GM12801 (cell line): ENCODE data around the gene RASSF9.

Experiments used
- CTCF ChIP-seq: IDR thresholded peaks from one replicate; pipeline ENCODE4 v1.5.1; 2011; ENCODE audit warnings: control low read depth; ENCODE audit not compliant: insufficient read length; ENCODE audit errors: extremely low read depth

RASSF9 gene

DNA sequence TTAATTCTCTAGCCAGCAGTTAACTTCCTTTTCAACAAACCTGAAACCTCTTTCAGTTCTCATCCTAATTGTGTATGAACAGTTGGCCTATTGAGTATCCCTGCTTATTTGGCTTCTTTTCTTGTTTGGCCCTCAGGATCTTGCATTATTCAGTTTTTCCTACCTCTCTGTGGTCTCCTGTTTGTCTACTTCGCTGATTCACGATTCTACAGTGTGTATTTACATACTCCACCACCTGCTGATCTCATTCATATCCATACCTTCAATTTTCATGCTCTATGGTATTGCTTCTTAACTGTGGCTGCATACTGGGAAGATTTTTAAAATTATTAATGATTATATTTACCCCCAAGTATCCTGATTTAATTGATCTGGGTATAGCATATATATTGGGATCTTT is 56.4 kb downstream of the RASSF9 start:
- TF ChIP-seq CTCF, result no peak

- no peak for TF ChIP-seq CTCF
Observed at GRCh38 chr12:85775091-85775490, 61.1 kb downstream of the RASSF9 start.

DNA sequence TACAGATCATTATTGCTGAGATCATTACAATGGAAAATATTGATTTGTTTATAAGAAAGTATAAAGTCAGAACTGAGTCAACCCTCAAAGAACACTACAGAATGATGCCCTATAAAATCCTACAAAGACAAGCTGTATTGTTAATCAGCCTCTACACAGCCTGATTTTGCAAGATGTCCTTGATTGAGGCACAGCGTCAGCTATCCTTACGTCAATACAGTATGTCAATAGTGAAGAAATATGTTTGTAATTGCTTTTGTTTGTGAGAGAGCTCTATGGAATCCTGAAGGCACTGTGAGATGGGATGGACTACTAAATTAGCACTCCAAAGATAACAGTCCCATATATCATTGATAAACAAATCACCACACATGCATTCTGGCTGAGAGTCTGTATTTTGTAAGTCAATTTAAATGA is 70.7 kb downstream of the RASSF9 start:
- TF ChIP-seq CTCF, result no peak

- TF ChIP-seq CTCF, result no peak
Observed at GRCh38 chr12:85759623-85760022, 76.6 kb downstream of the RASSF9 start.

- no peak for TF ChIP-seq CTCF
Observed at GRCh38 chr12:85759091-85759490, 77.1 kb downstream of the RASSF9 start.

DNA sequence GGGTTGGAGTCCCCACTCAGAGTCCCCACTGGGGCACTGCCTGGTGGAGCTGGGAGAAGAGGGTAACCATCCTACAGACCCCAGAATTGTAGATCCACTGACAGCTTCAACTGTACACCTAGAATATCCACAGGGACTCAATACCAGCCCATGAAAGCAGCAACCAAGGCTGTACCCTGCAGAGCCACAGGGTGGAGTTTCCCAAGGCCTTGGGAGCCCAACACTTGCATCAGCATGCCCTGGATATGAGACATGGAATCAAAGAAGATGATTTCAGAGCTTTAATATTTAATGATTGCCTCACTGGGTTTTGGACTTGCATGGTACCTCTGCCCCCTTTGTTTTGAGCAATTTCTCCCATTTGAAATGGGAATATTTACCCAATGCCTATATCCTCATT is 80.4 kb downstream of the RASSF9 start:
- no peak for TF ChIP-seq CTCF
